Mucosa of descending colon (tissue), 3 donors: ENCODE results near the gene ELN. TPM values are rescaled to one million over a fixed set of nuclear protein-coding genes. Genes with fewer than 3 reads are reported as not detected.

Experiments used
- ATAC-seq: fragments of 200-7000 bp; cut with Tn5 transposase; one replicate; pipeline ENCODE4 v1.9.1; 2020; ENCODE audit warnings: mild to moderate bottlenecking, moderate library complexity
- DNase-seq, 3 donors: peaks; one replicate each; pipeline ENCODE4 v3.0.0-alpha.2; 2020
- H3K36me3 ChIP-seq: fragments of 200-600 bp; one replicate; pipeline ENCODE4 v1.8.0; 2021; ENCODE audit warnings: low read depth, mild to moderate bottlenecking
- H3K4me1 ChIP-seq: fragments of 200-600 bp; one replicate; pipeline ENCODE4 v1.8.0; 2021; ENCODE audit warnings: low read depth, mild to moderate bottlenecking
- H3K4me3 ChIP-seq: fragments of 200-600 bp; one replicate; pipeline ENCODE4 v1.8.0; 2021; ENCODE audit warnings: mild to moderate bottlenecking
- H3K9me3 ChIP-seq: fragments of 200-600 bp; one replicate; pipeline ENCODE4 v1.8.0; 2021; ENCODE audit warnings: mild to moderate bottlenecking
- intact Hi-C, 2 donors: fragments of 100-400 bp; cut with DNase I in 1 of 2; cut with micrococcal nuclease in 1 of 2; formaldehyde crosslinking; loops; one replicate each; pipeline versions ENCODE4 v1.11.0 to v1.11.1; 2022; cut with DNase I, micrococcal nuclease
- total RNA-seq, 3 donors: library from RNA; stranded (reverse); fragmentation: NEBNext Ultra II Directional in 2 of 3; extraction: Animal tissue kit (Norgen Biotek cat#: 25700) in 2 of 3; gene quantifications; one replicate each; pipeline versions ENCODE4 v1.2.1 to v1.2.4, GENCODE V29; 2021 to 2023
- TF ChIP-seq, protein P1 (sequence below): fragments of 200-600 bp; IDR thresholded peaks from one replicate; pipeline ENCODE4 v1.8.0; 2022; ENCODE audit warnings: antibody characterized with exemption, mild to moderate bottlenecking
- donor health status: DM: no; HTN: no; CAD: no; lungs with moderate emphysema.
- donor health status: DM: no; HTN: no; CAD: no.
- donor health status: DM: no; HTN: yes; CAD: no.

Gene ELN
- total RNA-seq, 3 donors from 2014 or later = 5.0 to 43.4 (median 20.5) TPM

- H3K36me3 ChIP-seq = no peaks in the 10 kb centered on the region
- no peaks in the 10 kb centered on the region for H3K9me3 ChIP-seq
- no peaks in the 10 kb centered on the region for H3K4me1 ChIP-seq
- TF ChIP-seq, protein P1, sequence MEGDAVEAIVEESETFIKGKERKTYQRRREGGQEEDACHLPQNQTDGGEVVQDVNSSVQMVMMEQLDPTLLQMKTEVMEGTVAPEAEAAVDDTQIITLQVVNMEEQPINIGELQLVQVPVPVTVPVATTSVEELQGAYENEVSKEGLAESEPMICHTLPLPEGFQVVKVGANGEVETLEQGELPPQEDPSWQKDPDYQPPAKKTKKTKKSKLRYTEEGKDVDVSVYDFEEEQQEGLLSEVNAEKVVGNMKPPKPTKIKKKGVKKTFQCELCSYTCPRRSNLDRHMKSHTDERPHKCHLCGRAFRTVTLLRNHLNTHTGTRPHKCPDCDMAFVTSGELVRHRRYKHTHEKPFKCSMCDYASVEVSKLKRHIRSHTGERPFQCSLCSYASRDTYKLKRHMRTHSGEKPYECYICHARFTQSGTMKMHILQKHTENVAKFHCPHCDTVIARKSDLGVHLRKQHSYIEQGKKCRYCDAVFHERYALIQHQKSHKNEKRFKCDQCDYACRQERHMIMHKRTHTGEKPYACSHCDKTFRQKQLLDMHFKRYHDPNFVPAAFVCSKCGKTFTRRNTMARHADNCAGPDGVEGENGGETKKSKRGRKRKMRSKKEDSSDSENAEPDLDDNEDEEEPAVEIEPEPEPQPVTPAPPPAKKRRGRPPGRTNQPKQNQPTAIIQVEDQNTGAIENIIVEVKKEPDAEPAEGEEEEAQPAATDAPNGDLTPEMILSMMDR = no peak
- H3K4me3 ChIP-seq = no peak overlapping the region
- ATAC-seq (peak; percentile 64), DNase-seq (peak in 1 of 3 donors; percentile 21)
- intact Hi-C loops = no loop called here
Observed at GRCh38 chr7:74101061-74101681, 73.2 kb downstream of the ELN start.

- no peaks in the 10 kb centered on the region for H3K36me3 ChIP-seq
Observed at GRCh38 chr7:74103219-74103772, 75.3 kb downstream of the ELN start.

DNA sequence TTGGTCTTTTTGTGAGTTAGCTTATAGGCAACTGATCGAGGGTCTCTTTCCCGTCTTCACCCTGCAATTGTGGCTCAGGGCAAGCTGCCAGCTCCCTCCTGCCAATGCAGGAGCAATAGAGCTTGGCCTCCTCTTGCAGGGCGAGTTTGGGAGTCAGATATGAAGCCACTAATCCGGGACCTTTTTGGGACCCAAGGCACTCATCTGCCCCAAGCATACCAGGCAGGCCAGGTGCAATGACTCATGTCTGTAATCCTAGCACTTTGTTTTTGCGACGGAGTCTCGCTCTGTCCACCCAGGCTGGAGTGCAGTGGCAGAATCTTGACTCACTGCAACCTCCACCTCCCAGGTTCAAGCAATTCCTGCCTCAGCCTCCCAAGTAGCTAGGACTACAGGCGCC, 76.7 kb downstream of the ELN start:
- intact Hi-C loops = no loop called here
- TF ChIP-seq, protein P1 = no peak
- ATAC-seq = no peak
- Histone ChIP-seq H3K9me3 (no peaks in the 10 kb centered on the region), H3K4me3 (no peak overlapping the region), H3K36me3 (no peaks in the 10 kb centered on the region), H3K4me1 (no peaks in the 10 kb centered on the region)
- no peak for DNase-seq

More at GRCh38 chr7:74103219-74103772, 75.3 kb downstream of the ELN start:
- no peaks in the 10 kb centered on the region for H3K4me1 ChIP-seq
- H3K4me3 ChIP-seq = no peak overlapping the region
- DNase-seq = no peak
- no peak for ATAC-seq
- intact Hi-C loops = no loop called here
- H3K9me3 ChIP-seq = no peaks in the 10 kb centered on the region
- TF ChIP-seq, protein P1 = no peak

DNA sequence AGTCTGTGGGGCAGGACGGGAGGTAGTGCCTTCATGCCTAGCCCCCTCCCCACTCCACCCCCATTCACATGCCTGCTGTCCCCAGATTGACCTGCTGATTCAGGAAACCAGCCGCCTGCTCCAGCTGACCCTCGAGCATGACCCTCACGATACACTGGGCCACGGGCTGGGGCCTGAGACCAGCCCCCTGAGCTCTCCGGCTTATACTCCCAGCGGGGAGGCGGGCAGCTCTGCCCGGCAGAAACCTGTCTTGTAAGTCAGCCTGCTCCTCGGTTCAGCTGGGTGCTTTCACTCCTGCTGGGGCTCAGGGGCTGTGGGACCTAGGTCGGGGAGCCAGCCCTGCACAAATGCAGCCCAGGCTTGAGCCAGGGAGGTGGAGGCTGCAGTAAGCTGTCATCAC, 78.0 kb downstream of the ELN start:
- no peaks in the 10 kb centered on the region for H3K36me3 ChIP-seq
- ATAC-seq = no peak
- DNase-seq = no peak
- no peaks in the 10 kb centered on the region for H3K9me3 ChIP-seq
- TF ChIP-seq, protein P1 = no peak
- intact Hi-C loops = no loop called here
- no peak overlapping the region for H3K4me3 ChIP-seq
- H3K4me1 ChIP-seq = no peaks in the 10 kb centered on the region

GRCh38 chr7:74106846-74107245, 78.9 kb downstream of the ELN start:
- ATAC-seq = no peak
- intact Hi-C loops = no loop called here
- TF ChIP-seq, protein P1 = no peak

More at GRCh38 chr7:74106846-74107245, 78.9 kb downstream of the ELN start:
- Histone ChIP-seq H3K4me3 (no peak overlapping the region), H3K4me1 (no peaks in the 10 kb centered on the region), H3K9me3 (no peaks in the 10 kb centered on the region), H3K36me3 (no peaks in the 10 kb centered on the region)
- no peak for DNase-seq
